D721Med (cell line): ENCODE results near the gene UCHL3.
"Not testable (repeated sequence)": the region's sequence is repeated elsewhere in the genome, so short reads cannot be mapped to it uniquely, and the experiment has no call there.

Source experiments
- DNase-seq: peaks from one replicate; pipeline ENCODE4 v3.0.0; 2011; ENCODE audit warnings: low spot score; ENCODE audit not compliant: insufficient read length
- FAIRE-seq: peaks from 2 replicates; lab custom pipeline; 2011; peaks lifted over from hg19 to GRCh38; lab: Jason Lieb, UNC
- TF ChIP-seq, protein P1 (sequence below): IDR thresholded peaks from 2 replicates; pipeline ENCODE4 v1.5.1; 2012; ENCODE audit warnings: mild to moderate bottlenecking, control low read depth; ENCODE audit not compliant: insufficient read depth; ENCODE audit errors: missing control alignments

The UCHL3 gene

DNA sequence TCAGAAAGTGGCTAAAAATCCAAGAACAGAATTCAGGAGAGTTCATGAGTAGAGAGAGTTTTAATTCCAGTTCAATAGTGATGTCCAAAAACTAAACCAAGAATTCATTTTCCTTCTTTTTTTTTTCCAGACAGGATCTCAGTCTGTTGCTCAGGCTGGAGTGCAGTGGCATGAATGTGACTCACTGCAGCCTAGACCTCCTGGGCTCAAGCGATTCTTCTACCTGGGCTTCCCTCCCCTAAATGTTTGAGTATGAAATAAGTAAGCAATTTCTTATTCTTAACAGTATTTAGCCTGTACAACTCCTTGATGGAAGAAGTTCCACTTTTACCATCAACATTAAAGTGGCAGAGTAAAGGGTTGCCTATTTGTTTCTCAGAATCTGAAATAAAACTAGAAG lies 15.7 kb upstream of the UCHL3 start:
- no peak for FAIRE-seq
- no peak for DNase-seq
- TF ChIP-seq, protein P1, sequence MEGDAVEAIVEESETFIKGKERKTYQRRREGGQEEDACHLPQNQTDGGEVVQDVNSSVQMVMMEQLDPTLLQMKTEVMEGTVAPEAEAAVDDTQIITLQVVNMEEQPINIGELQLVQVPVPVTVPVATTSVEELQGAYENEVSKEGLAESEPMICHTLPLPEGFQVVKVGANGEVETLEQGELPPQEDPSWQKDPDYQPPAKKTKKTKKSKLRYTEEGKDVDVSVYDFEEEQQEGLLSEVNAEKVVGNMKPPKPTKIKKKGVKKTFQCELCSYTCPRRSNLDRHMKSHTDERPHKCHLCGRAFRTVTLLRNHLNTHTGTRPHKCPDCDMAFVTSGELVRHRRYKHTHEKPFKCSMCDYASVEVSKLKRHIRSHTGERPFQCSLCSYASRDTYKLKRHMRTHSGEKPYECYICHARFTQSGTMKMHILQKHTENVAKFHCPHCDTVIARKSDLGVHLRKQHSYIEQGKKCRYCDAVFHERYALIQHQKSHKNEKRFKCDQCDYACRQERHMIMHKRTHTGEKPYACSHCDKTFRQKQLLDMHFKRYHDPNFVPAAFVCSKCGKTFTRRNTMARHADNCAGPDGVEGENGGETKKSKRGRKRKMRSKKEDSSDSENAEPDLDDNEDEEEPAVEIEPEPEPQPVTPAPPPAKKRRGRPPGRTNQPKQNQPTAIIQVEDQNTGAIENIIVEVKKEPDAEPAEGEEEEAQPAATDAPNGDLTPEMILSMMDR: no peak

DNA sequence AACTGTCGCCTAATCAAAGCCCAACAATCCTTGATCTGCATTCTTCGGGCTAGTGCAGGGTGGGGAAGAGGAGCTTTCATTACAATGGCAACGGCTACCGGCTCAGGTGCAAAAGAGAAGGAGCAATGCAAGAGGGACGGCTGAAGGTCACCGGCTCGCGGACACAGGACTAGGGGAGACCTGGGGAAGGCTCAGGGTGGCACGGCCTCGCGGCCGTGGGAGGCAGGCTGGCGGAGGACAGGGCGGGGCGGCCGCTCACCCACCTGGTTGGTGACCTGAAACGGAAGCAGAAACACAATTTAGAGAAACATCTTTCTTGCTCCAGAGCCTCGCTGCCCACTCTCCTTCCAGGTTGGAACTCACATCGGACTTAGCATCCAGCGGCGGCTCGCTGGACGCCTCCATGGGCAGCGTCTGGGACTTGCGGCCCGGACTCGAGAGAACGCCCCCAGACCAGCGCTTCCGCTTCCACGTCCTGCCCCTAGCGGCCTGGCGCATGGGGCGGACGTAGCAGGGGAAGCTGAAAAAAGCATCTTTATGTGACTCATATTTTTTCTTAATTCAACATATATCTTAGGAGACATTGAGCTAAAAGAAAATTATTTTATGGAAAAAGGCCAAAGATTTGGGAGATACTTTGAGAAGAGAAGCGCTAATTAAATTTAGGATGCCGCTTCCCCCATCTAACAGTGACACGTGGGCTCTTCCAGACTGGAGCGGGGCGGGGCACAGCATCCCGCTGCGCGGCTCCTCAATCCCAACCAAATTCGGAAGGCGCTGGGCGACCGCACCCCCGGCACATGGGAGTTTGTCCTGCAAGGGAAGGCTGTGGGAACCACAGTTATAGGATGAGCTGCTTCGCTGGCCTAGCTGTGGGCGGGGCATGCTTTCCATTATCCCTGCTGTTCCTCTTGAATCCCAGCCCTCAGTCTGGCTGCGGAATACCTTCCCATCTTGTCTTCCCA lies 11.9 kb upstream of the UCHL3 start, which contains the start of gene COMMD6:
Gene COMMD6, minus strand, starts transcription at position 441 of the 965 bp plus-strand sequence. Its CDS starts 36 bp downstream, at position 405.
- no peak for FAIRE-seq
- peak; percentile 72 for DNase-seq
- TF ChIP-seq, protein P1: no peak

DNA sequence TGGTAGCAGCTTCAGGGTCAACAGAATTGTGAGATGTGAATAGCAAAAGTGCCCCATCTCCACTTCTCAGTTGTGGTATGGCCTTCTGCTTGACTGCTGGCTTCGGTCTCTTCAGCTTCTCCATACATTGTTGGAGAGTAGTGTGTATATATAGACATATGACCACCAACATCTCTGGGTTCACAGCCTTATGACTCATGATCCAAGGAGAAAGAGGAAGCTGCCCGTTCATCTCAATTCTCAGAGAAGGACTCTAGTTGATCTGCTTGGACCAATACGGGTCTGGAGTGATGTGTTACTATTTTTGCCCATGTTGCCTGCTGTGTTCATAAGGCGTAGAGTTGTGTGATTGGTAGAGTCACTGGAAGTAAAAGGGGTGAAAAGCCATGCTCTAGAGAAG lies 8.3 kb upstream of the UCHL3 start:
- TF ChIP-seq, protein P1: no peak
- FAIRE-seq (no peak), DNase-seq (no peak)

DNA sequence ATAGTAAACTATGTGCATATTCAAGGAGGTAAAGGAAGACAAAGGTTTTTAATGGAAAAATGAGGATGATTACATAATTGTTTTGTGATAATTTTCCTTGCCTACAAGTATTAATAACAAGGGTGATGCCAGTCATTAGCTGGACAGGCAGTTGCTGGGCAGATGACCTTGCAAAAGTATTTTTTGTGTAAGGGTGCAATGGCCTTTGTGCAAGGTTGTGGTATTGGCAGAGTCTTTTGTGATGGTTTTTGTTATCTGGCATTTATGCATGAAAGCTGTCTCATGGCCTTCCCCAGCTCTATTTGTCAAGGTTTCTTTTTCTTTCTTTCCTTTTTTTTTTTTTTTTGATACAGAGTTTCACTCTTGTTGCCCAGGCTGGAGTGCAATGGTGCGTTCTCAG lies 7.6 kb upstream of the UCHL3 start:
- DNase-seq (no peak), FAIRE-seq (no peak)
- TF ChIP-seq, protein P1: no peak

DNA sequence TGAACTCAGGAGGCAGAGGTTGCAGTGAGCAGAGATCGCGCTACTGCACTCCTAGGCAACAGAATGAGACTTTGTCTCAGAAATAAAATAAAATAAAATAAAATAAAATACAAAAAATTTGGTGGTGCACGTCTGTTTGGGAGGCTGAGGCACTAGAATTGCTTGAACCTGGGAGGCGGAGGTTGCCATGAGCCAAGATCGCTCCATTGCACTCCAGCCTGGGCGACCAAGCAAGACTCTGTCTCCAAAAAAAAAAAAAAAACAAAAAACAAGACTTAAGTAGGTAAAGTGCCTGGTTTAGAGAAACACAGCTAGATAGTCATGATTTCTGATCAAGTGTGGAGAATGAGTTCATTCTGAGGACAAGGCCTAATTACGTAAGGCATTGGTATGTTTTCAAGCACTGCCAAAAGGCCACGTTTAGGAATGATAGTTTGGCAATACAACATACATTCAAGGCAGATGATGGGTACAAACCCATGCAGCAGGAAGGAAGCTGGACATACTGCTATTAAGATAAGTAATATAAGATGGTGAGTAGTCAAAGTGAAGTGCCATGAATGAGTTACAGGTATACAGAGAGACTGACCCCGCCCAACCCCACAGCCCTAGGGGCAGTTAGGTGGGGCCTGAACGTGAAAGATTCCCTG lies 4.8 kb upstream of the UCHL3 start:
- TF ChIP-seq, protein P1: no peak
- DNase-seq: no peak
- FAIRE-seq: no peak

DNA sequence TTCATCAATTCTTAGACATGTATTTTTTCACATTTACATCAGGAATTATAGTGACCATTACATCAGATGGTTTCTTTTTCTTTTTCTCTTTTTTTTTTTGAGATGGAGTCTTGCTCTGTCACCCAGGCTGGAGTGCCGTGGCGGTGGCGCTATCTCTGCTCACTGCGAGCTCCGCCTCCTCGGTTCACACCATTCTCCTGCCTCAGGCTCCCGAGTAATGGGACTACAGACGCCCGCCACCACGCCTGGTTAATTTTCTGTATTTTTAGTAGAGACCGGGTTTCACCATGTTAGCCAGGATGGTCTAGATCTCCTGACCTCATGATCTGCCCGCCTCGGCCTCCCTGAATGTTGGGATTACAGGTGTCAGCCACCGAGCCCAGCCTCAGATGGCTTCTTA lies 4.2 kb upstream of the UCHL3 start:
- not testable (repeated sequence) for DNase-seq, FAIRE-seq

DNA sequence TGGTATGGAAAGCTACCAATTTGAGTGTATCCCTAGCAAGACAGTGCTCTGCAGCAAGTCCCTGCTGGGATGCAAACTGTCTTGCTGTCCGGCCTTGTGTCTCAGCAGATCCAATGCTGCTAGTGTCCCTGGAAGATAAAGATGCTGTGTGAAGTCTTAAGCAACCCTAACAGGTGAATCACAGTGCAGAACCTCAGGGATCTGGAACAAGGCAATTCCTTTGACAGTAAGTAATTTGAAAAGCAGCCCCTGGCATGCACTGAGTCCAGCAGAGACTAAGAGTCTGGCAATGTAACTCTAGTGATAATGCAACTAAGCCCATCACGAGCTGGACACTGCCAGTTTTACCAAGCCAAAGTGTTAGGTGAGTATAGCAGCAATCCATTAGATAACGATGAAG lies 1.7 kb upstream of the UCHL3 start:
- FAIRE-seq: no peak
- TF ChIP-seq, protein P1: no peak
- no peak for DNase-seq
